Lung (tissue), 12 donors: ENCODE results near the gene LGR6. TPM values are rescaled to one million over a fixed set of nuclear protein-coding genes. Genes with fewer than 3 reads are reported as not detected.
"Not testable (repeated sequence)": the region's sequence is repeated elsewhere in the genome, so short reads cannot be mapped to it uniquely, and the experiment has no call there.

ENCODE experiments used
- ATAC-seq: fragments of 200-7000 bp; cut with Tn5 transposase; one replicate; pipeline ENCODE4 v1.9.1; 2020; ENCODE audit warnings: moderate number of reproducible peaks; ENCODE audit not compliant: insufficient read depth, low FRiP score
- DNase-seq, 3 donors: peaks; one replicate each; pipeline ENCODE4 v3.0.0-alpha.2; 2013 to 2017
- H3K27ac ChIP-seq, 2 donors: one replicate each; pipeline ENCODE4 v1.5.1; 2013; ENCODE audit warnings: mild to moderate bottlenecking in 2 of 2, moderate library complexity in 2 of 2, control low read depth in 1 of 2, inconsistent platforms in 1 of 2, low read depth in 1 of 2, low read length in 1 of 2
- H3K27me3 ChIP-seq, 3 donors: one replicate each; pipeline ENCODE4 v1.5.1; 2013; ENCODE audit warnings: low read length in 2 of 3; ENCODE audit not compliant: control insufficient read depth in 3 of 3, insufficient read depth in 3 of 3
- H3K36me3 ChIP-seq, 4 donors: one replicate each; pipeline ENCODE4 v1.5.1; 2013; ENCODE audit warnings: low read length in 4 of 4, mild to moderate bottlenecking in 1 of 4, moderate library complexity in 1 of 4; ENCODE audit not compliant: control insufficient read depth in 4 of 4, insufficient read depth in 4 of 4
- H3K4me1 ChIP-seq, 5 donors: one replicate each; pipeline ENCODE4 v1.5.1; 2013; ENCODE audit warnings: low read length in 5 of 5, mild to moderate bottlenecking in 2 of 5, moderate library complexity in 1 of 5; ENCODE audit not compliant: control insufficient read depth in 5 of 5, insufficient read depth in 5 of 5
- H3K4me3 ChIP-seq: one replicate; pipeline ENCODE4 v1.5.1; 2013; ENCODE audit warnings: mild to moderate bottlenecking, control low read depth, moderate library complexity
- H3K9ac ChIP-seq, 2 donors: one replicate each; pipeline ENCODE4 v1.5.1; 2013; ENCODE audit warnings: low read length in 2 of 2, control low read depth in 1 of 2; ENCODE audit not compliant: insufficient read depth in 1 of 2
- H3K9me3 ChIP-seq, 4 donors: one replicate each; pipeline ENCODE4 v1.5.1; 2013; ENCODE audit warnings: low read length in 3 of 4, mild to moderate bottlenecking in 1 of 4, moderate library complexity in 1 of 4; ENCODE audit not compliant: control insufficient read depth in 4 of 4, insufficient read depth in 3 of 4
- CTCF ChIP-seq: IDR thresholded peaks from 2 replicates; pipeline ENCODE4 v1.5.1; 2012; ENCODE audit warnings: mild to moderate bottlenecking; ENCODE audit errors: control extremely low read depth, extremely low read depth
- WGBS, 2 donors: extraction: QIAGEN DNeasy Blood & Tissue Kit; methylation state at CpG; one replicate each; pipeline ENCODE4 v1.1.7; 2013; 5-methylcytosine and 5-hydroxymethylcytosine counted together
- polyA plus RNA-seq, 2 donors: library from polyadenylated mRNA; stranded (reverse); fragments of 200-250 nt; gene quantifications; one replicate each; pipeline ENCODE4 v1.2.1, GENCODE V29; 2013
- total RNA-seq, 2 donors: library from RNA; depleted of rRNA in 1 of 2; stranded (reverse); fragments of >200 nt in 1 of 2; gene quantifications; one replicate each; pipeline ENCODE4 v1.2.1, GENCODE V29; 2014 to 2021
- donor health status: control.
- donor health status: control.
- donor health status: Bipolar disorder and iron deficiency.
- donor health status: healthy.
- donor health status: DM: yes; HTN: yes; CAD: no.

LGR6 gene
- total and polyA plus RNA-seq, 4 donors, result 0.57 to 4.1 (median 1.3) TPM

- DNase-seq, result peak; percentile 61 to 79 (median 62)
- Histone ChIP-seq H3K9me3 (no peaks in the 10 kb centered on the region), H3K9ac (peak overlapping the region; percentile 72 to 93), H3K27ac (peak overlapping the region; percentile 89 to 95), H3K36me3 (no peaks in the 10 kb centered on the region), H3K4me1 (peaks cover 2 to 12% (median 6%) of the 10 kb centered on the region in 5 donors), H3K27me3 (no peaks in the 10 kb centered on the region), H3K4me3 (peak overlapping the region; percentile 79)
- TF ChIP-seq CTCF, result no peak
- WGBS, 2 donors, result 6% methylated on average over 12 of the region's 12 CpGs
- ATAC-seq, result peak; percentile 0
These were observed 155.8 kb downstream of the LGR6 start for GRCh38 chr1:202349206-202349928.

GRCh38 chr1:202351725-202352124 is 158.1 kb downstream of the LGR6 start:
- no peak overlapping the region for H3K4me3 ChIP-seq
- no peaks in the 10 kb centered on the region for H3K9me3 ChIP-seq
- H3K27me3 ChIP-seq, result no peaks in the 10 kb centered on the region
- DNase-seq (no peak), ATAC-seq (no peak)
- peaks cover 2 to 12% (median 6%) of the 10 kb centered on the region in 5 donors for H3K4me1 ChIP-seq
- peak overlapping the region in 1 of 2 donors; percentile 46 for H3K27ac ChIP-seq
- TF ChIP-seq CTCF, result no peak
- WGBS, 2 donors, result 68 to 76% methylated on average over 2 of the region's 2 CpGs
- H3K36me3 ChIP-seq, result no peaks in the 10 kb centered on the region
- H3K9ac ChIP-seq, result no peak overlapping the region

GRCh38 chr1:202352583-202353197 is 159.1 kb downstream of the LGR6 start:
- WGBS, 2 donors, result 87 to 91% methylated on average over 11 of the region's 11 CpGs
- ATAC-seq, H3K9ac ChIP-seq, H3K4me3 ChIP-seq, DNase-seq, H3K9me3 ChIP-seq, H3K36me3 ChIP-seq, H3K27me3 ChIP-seq: not testable (repeated sequence)
- peak overlapping the region in 1 of 2 donors; percentile 23 for H3K27ac ChIP-seq
- H3K4me1 ChIP-seq, result peaks cover 2 to 12% (median 6%) of the 10 kb centered on the region in 5 donors

- peaks cover 0 to 8% (median 0%) of the 10 kb centered on the region in 5 donors for H3K4me1 ChIP-seq
- no peak overlapping the region for H3K27ac ChIP-seq
- H3K9me3 ChIP-seq, result no peaks in the 10 kb centered on the region
- DNase-seq (no peak), ATAC-seq (no peak)
- no peaks in the 10 kb centered on the region for H3K36me3 ChIP-seq
- no peak for TF ChIP-seq CTCF
- no peak overlapping the region for H3K4me3 ChIP-seq
- no peaks in the 10 kb centered on the region for H3K27me3 ChIP-seq
- no peak overlapping the region for H3K9ac ChIP-seq
These were observed 162.4 kb downstream of the LGR6 start for GRCh38 chr1:202355944-202356553.
